Panc1 (cell line): Measurements from ENCODE around the gene TTC16. TPM values are rescaled to one million over a fixed set of nuclear protein-coding genes. Genes with fewer than 3 reads are reported as not detected.

Experiments used
- ATAC-seq: fragments of 200-7000 bp; cut with Tn5 transposase; 2 replicates; pipeline ENCODE4 v1.9.1; 2020; ENCODE audit warnings: mild to moderate bottlenecking, moderate library complexity
- BruUV-seq: library from RNA; stranded (reverse); fragments of 400-500 nt; replicated peaks from 2 replicates; lab custom pipeline; 2021; lab: Mats Ljungman, UMichigan
- CTCF ChIA-PET: fragments of 300-600 bp; sonication (Branson Sonifier 250); formaldehyde crosslinking; loops from one replicate; lab custom pipeline; 2022; ENCODE audit warnings: antibody characterized with exemption; lab: Charles Lee
- POLR2A ChIA-PET: fragments of 300-600 bp; sonication (Branson Sonifier 250); formaldehyde crosslinking; loops from one replicate; lab custom pipeline; 2022; ENCODE audit warnings: antibody characterized with exemption; lab: Charles Lee
- DNase-seq: peaks from one replicate; pipeline ENCODE4 v3.0.0-alpha.2; 2010; ENCODE audit warnings: low read depth, low spot score
- H3K27ac ChIP-seq: 2 replicates; pipeline ENCODE4 v1.5.1; 2011; ENCODE audit warnings: mild to moderate bottlenecking, low read length, inconsistent platforms
- H3K27me3 ChIP-seq: fragments of 200-500 bp; sonication (Bioruptor generic); 2 replicates; pipeline ENCODE4 v1.6.0; 2014; ENCODE audit warnings: low read length, inconsistent platforms; ENCODE audit not compliant: control insufficient read depth, insufficient read depth
- H3K36me3 ChIP-seq: fragments of 200-500 bp; sonication (Bioruptor generic); 2 replicates; pipeline ENCODE4 v1.5.1; 2014; ENCODE audit warnings: inconsistent platforms, mild to moderate bottlenecking, low read length, moderate library complexity; ENCODE audit not compliant: control insufficient read depth, insufficient read depth
- H3K4me1 ChIP-seq: 2 replicates; pipeline ENCODE4 v1.5.1; 2011; ENCODE audit warnings: inconsistent platforms, mild to moderate bottlenecking, low read length, moderate library complexity; ENCODE audit not compliant: control insufficient read depth, insufficient read depth
- H3K4me3 ChIP-seq, 2 experiments: 2 replicates each; pipeline ENCODE4 v1.5.1; 2011 to 2012; ENCODE audit warnings: low read depth in 2 of 2, low read length in 2 of 2, mild to moderate bottlenecking in 2 of 2, inconsistent platforms in 1 of 2, moderate library complexity in 1 of 2
- H3K9me3 ChIP-seq: fragments of 200-500 bp; sonication (Bioruptor generic); 2 replicates; pipeline ENCODE4 v1.5.1; 2014; ENCODE audit warnings: low read depth, mild to moderate bottlenecking, inconsistent platforms, low read length, moderate library complexity; ENCODE audit not compliant: control insufficient read depth, insufficient read depth
- POLR2AphosphoS5 ChIP-seq: IDR thresholded peaks from 2 replicates; pipeline ENCODE4 v1.6.1; 2012; ENCODE audit warnings: mild to moderate bottlenecking, low read depth, low read length, moderate library complexity
- SIN3A ChIP-seq: IDR thresholded peaks from 2 replicates; pipeline ENCODE4 v1.6.1; 2012; ENCODE audit warnings: low read depth, mild to moderate bottlenecking, low read length, moderate library complexity, borderline replicate concordance; ENCODE audit not compliant: insufficient read depth
- TCF7L2 ChIP-seq: IDR thresholded peaks from 2 replicates; pipeline ENCODE4 v1.6.1; 2011; ENCODE audit warnings: mild to moderate bottlenecking, low read depth, low read length, inconsistent platforms
- in situ Hi-C: cut with HindIII; loops from 2 replicates; pipeline ENCODE4 v1.10.0; 2016; ENCODE audit warnings: low sequenced_read_pairs, low pct_unique_long_range_greater_than_20kb
- intact Hi-C: fragments of 100-400 bp; cut with micrococcal nuclease; formaldehyde crosslinking; loops from one replicate; pipeline ENCODE4 v1.10.0; 2022; ENCODE audit not compliant: unreplicated experiment
- total RNA-seq: library from RNA; stranded (reverse); gene quantifications from one replicate; pipeline ENCODE4 v1.2.1, GENCODE V29; 2021; ENCODE audit not compliant: unreplicated experiment
- TF ChIP-seq, protein P1 (sequence below): fragments of 450-650 bp; IDR thresholded peaks from 2 replicates; pipeline ENCODE4 v1.5.1; 2017; ENCODE audit warnings: mild to moderate bottlenecking
- TF ChIP-seq, protein P2 (sequence below), 2 experiments: IDR thresholded peaks; 2 replicates each; pipeline ENCODE4 v1.6.1; 2011 to 2012; ENCODE audit warnings: low read depth in 2 of 2, control low read depth in 1 of 2, low read length in 1 of 2, mild to moderate bottlenecking in 1 of 2, moderate library complexity in 1 of 2; ENCODE audit not compliant: insufficient read depth in 1 of 2

The TTC16 gene
- total RNA-seq, 1 experiment from 2014 or later: 0.05 TPM

DNA sequence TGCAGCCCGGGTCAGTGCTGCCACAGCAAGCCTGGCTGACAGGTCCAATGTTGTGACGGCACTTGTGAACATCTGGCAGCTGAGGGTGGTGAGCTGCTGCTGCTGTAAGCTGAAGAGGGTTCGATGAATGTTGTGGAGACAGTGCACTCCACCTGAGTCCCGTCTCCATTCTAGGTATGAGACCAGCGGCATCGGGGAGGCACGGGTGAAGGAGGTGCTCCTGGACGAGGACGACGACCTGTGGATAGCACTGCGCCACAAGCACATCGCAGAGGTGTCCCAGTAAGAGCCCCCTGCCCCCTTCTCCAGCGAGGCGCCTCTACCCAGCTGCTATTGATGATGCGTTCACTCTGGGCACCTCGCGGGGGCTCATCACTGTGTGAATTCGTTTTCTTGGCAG lies 48.0 kb upstream of the TTC16 start:
- Histone ChIP-seq H3K4me1 (no peaks in the 10 kb centered on the region), H3K27me3 (no peaks in the 10 kb centered on the region), H3K36me3 (peaks cover 3% of the 10 kb centered on the region), H3K27ac (no peak overlapping the region), H3K4me3 (no peak overlapping the region), H3K9me3 (no peaks in the 10 kb centered on the region)
- ATAC-seq (no peak), DNase-seq (no peak)
- in situ Hi-C loops (no loop called here), intact Hi-C loops (no loop called here)
- TF ChIP-seq, protein P1, sequence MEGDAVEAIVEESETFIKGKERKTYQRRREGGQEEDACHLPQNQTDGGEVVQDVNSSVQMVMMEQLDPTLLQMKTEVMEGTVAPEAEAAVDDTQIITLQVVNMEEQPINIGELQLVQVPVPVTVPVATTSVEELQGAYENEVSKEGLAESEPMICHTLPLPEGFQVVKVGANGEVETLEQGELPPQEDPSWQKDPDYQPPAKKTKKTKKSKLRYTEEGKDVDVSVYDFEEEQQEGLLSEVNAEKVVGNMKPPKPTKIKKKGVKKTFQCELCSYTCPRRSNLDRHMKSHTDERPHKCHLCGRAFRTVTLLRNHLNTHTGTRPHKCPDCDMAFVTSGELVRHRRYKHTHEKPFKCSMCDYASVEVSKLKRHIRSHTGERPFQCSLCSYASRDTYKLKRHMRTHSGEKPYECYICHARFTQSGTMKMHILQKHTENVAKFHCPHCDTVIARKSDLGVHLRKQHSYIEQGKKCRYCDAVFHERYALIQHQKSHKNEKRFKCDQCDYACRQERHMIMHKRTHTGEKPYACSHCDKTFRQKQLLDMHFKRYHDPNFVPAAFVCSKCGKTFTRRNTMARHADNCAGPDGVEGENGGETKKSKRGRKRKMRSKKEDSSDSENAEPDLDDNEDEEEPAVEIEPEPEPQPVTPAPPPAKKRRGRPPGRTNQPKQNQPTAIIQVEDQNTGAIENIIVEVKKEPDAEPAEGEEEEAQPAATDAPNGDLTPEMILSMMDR: no peak
- TF ChIP-seq SIN3A: no peak
- TF ChIP-seq, protein P2, sequence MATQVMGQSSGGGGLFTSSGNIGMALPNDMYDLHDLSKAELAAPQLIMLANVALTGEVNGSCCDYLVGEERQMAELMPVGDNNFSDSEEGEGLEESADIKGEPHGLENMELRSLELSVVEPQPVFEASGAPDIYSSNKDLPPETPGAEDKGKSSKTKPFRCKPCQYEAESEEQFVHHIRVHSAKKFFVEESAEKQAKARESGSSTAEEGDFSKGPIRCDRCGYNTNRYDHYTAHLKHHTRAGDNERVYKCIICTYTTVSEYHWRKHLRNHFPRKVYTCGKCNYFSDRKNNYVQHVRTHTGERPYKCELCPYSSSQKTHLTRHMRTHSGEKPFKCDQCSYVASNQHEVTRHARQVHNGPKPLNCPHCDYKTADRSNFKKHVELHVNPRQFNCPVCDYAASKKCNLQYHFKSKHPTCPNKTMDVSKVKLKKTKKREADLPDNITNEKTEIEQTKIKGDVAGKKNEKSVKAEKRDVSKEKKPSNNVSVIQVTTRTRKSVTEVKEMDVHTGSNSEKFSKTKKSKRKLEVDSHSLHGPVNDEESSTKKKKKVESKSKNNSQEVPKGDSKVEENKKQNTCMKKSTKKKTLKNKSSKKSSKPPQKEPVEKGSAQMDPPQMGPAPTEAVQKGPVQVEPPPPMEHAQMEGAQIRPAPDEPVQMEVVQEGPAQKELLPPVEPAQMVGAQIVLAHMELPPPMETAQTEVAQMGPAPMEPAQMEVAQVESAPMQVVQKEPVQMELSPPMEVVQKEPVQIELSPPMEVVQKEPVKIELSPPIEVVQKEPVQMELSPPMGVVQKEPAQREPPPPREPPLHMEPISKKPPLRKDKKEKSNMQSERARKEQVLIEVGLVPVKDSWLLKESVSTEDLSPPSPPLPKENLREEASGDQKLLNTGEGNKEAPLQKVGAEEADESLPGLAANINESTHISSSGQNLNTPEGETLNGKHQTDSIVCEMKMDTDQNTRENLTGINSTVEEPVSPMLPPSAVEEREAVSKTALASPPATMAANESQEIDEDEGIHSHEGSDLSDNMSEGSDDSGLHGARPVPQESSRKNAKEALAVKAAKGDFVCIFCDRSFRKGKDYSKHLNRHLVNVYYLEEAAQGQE (IDR thresholded peaks at IDR 0.05; ENCODE audit: insufficient read depth in 1 of 2, low read depth in 2 of 2, low read length in 1 of 2): no peak
- no peak for TF ChIP-seq TCF7L2
- no peak for TF ChIP-seq POLR2AphosphoS5
- no TSS peak for BruUV-seq
- POLR2A ChIA-PET: interaction anchor here (0.6 kb wide), 1 partner anchor 36 kb away, joined by 7 read pairs; no protein-coding TSS in a partner anchor
- CTCF ChIA-PET: no interaction called here

DNA sequence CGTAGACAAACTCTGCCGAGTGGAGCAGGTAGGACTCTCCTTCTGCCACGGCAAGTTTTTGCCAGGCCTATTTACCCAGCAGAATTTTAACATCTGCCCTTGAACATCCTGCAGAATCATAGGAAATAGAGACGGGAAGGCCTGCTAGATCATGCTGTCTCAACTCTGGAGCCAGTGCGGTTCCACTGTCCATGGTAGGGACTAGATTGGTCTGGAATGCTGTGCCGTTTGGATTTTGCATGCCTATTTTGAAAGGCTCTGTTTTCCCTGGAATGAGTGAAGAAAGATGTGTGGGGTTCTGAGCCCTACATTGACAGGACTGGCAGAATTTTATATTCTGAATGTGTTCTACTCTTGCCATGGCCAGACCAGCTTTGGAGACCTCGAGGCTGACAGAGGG lies 42.6 kb upstream of the TTC16 start:
- TF ChIP-seq POLR2AphosphoS5 (no peak), SIN3A (no peak), TCF7L2 (no peak)
- TF ChIP-seq, protein P1: no peak
- TF ChIP-seq, protein P2 (IDR thresholded peaks at IDR 0.05; ENCODE audit: insufficient read depth in 1 of 2, low read depth in 2 of 2, low read length in 1 of 2): no peak
- ChIA-PET CTCF (no interaction called here), POLR2A (no interaction called here)
- intact Hi-C loops (no loop called here), in situ Hi-C loops (no loop called here)
- Histone ChIP-seq H3K9me3 (no peaks in the 10 kb centered on the region), H3K27ac (no peak overlapping the region), H3K27me3 (no peaks in the 10 kb centered on the region), H3K4me1 (no peaks in the 10 kb centered on the region), H3K36me3 (no peaks in the 10 kb centered on the region), H3K4me3 (no peak overlapping the region)
- DNase-seq: no peak
- no peak for ATAC-seq
- BruUV-seq: TSS peak; percentile 54
